OCI-LY1 (cell line): ENCODE data around the gene SH3PXD2A.

ENCODE experiments used
- H2AFZ ChIP-seq: fragments of 200-600 bp; sonication (generic), shearing (Covaris generic); 2 replicates; pipeline ENCODE4 v1.6.0; 2014; ENCODE audit warnings: antibody characterized with exemption, mild to moderate bottlenecking, low read length
- H3F3A ChIP-seq: fragments of 200-600 bp; sonication (generic), shearing (Covaris generic); 2 replicates; pipeline ENCODE4 v1.6.0; 2014; ENCODE audit warnings: mild to moderate bottlenecking, antibody characterized with exemption, low read length, moderate library complexity; ENCODE audit not compliant: insufficient read depth
- H3K27ac ChIP-seq: fragments of 200-600 bp; sonication (generic); 2 replicates; pipeline ENCODE4 v1.5.1; 2014; ENCODE audit warnings: low read length, mixed run types, mild to moderate bottlenecking, low read depth; ENCODE audit not compliant: poor library complexity, severe bottlenecking
- H3K27me3 ChIP-seq: fragments of 200-600 bp; sonication (generic); 2 replicates; pipeline ENCODE4 v1.6.0; 2014; ENCODE audit warnings: antibody characterized with exemption, mild to moderate bottlenecking, low read length, moderate library complexity; ENCODE audit not compliant: insufficient read depth
- H3K36me3 ChIP-seq: fragments of 200-600 bp; sonication (generic); 2 replicates; pipeline ENCODE4 v1.6.1; 2014; ENCODE audit warnings: mild to moderate bottlenecking, antibody characterized with exemption, low read length, moderate library complexity, mixed read lengths; ENCODE audit not compliant: insufficient read depth
- H3K4me1 ChIP-seq: fragments of 200-600 bp; sonication (generic); 2 replicates; pipeline ENCODE4 v1.5.1; 2014; ENCODE audit warnings: mild to moderate bottlenecking, low read length, moderate library complexity; ENCODE audit not compliant: insufficient read depth, severe bottlenecking
- H3K4me2 ChIP-seq: fragments of 200-600 bp; sonication (generic), shearing (Covaris generic); 2 replicates; pipeline ENCODE4 v1.6.1; 2014; ENCODE audit warnings: low read length
- H3K4me3 ChIP-seq: fragments of 200-600 bp; sonication (generic); 2 replicates; pipeline ENCODE4 v1.5.1; 2014; ENCODE audit warnings: low read length, low read depth, mild to moderate bottlenecking, mixed read lengths; ENCODE audit not compliant: poor library complexity, severe bottlenecking
- H3K79me2 ChIP-seq: fragments of 200-600 bp; shearing (Covaris generic); 2 replicates; pipeline ENCODE4 v1.6.1; 2016; ENCODE audit warnings: mixed run types, low read length, mixed read lengths; ENCODE audit not compliant: insufficient read depth
- H3K9ac ChIP-seq: fragments of 200-600 bp; sonication (generic), shearing (Covaris generic); 2 replicates; pipeline ENCODE4 v1.6.1; 2014; ENCODE audit warnings: mild to moderate bottlenecking, low read length, mixed read lengths
- H3K9me2 ChIP-seq: fragments of 200-600 bp; sonication (generic), shearing (Covaris generic); 2 replicates; pipeline ENCODE4 v1.6.1; 2014; ENCODE audit warnings: low read depth, mild to moderate bottlenecking, low read length, mixed read lengths
- H3K9me3 ChIP-seq: fragments of 200-600 bp; shearing (Covaris generic); 2 replicates; pipeline ENCODE4 v1.6.1; 2014; ENCODE audit warnings: low read length, mixed read lengths
- H4K20me1 ChIP-seq: fragments of 200-600 bp; sonication (generic), shearing (Covaris generic); 2 replicates; pipeline ENCODE4 v1.6.0; 2016; ENCODE audit warnings: mild to moderate bottlenecking, low read length; ENCODE audit not compliant: insufficient read depth
- CTCF ChIP-seq: fragments of 200-600 bp; sonication (generic), shearing (Covaris generic); IDR thresholded peaks from 2 replicates; pipeline ENCODE4 v1.5.1; 2017; ENCODE audit warnings: mild to moderate bottlenecking, antibody characterized with exemption, low read length, moderate library complexity, mixed read lengths
- EZH2 ChIP-seq: fragments of 200-600 bp; sonication (generic), shearing (Covaris generic); IDR thresholded peaks from 2 replicates; pipeline ENCODE4 v1.8.0; 2017; ENCODE audit warnings: borderline replicate concordance, mixed run types, mild to moderate bottlenecking, antibody characterized with exemption, low read length, moderate library complexity, mixed read lengths

Gene SH3PXD2A

DNA sequence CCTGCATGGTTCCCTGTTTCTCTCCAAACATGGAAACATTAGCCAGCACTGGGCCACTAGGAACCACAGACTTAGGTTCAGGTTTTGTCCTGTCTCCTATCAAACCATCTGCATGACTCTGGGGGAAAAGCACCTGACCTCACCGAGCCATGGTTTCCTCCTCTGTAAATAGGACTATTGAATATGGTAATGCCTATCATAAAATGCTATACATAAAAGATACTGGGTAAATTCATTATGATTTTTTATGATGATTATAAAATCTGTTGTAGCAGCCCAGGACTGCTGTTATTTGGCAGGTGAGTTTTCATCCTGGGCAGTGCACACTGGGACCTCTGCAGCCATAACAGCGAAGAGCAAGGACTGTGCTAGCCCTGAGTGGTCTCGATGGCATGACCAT lies 131.8 kb downstream of the SH3PXD2A start:
- Histone ChIP-seq H2AFZ (no peak overlapping the region), H3K79me2 (no peaks in the 10 kb centered on the region), H3K36me3 (no peaks in the 10 kb centered on the region), H3K4me2 (no peak overlapping the region), H3K4me1 (no peaks in the 10 kb centered on the region), H3K4me3 (no peak overlapping the region), H3K9me3 (no peaks in the 10 kb centered on the region), H3K9me2 (no peaks in the 10 kb centered on the region), H3F3A (no peaks in the 10 kb centered on the region), H3K9ac (no peak overlapping the region), H4K20me1 (no peaks in the 10 kb centered on the region), H3K27ac (no peak overlapping the region), H3K27me3 (no peaks in the 10 kb centered on the region)
- TF ChIP-seq EZH2, result no peak
- no peak for TF ChIP-seq CTCF

- Histone ChIP-seq H3K36me3 (no peaks in the 10 kb centered on the region), H3K27me3 (no peaks in the 10 kb centered on the region), H3K9me3 (no peaks in the 10 kb centered on the region), H3K4me1 (no peaks in the 10 kb centered on the region), H3K4me2 (no peak overlapping the region), H3K27ac (no peak overlapping the region), H3K79me2 (no peaks in the 10 kb centered on the region), H3K9ac (no peak overlapping the region), H4K20me1 (no peaks in the 10 kb centered on the region), H2AFZ (no peak overlapping the region), H3K4me3 (no peak overlapping the region), H3F3A (no peaks in the 10 kb centered on the region), H3K9me2 (no peaks in the 10 kb centered on the region)
- TF ChIP-seq CTCF (no peak), EZH2 (no peak)
Measured at GRCh38 chr10:103722632-103723031, 132.7 kb downstream of the SH3PXD2A start.

- Histone ChIP-seq H3K27me3 (no peaks in the 10 kb centered on the region), H3K9me3 (no peaks in the 10 kb centered on the region), H3K27ac (no peak overlapping the region), H4K20me1 (no peaks in the 10 kb centered on the region), H3F3A (no peaks in the 10 kb centered on the region), H3K4me1 (no peaks in the 10 kb centered on the region), H3K9me2 (no peaks in the 10 kb centered on the region), H3K79me2 (no peaks in the 10 kb centered on the region), H3K4me3 (no peak overlapping the region), H3K9ac (no peak overlapping the region), H3K36me3 (no peaks in the 10 kb centered on the region), H2AFZ (no peak overlapping the region), H3K4me2 (no peak overlapping the region)
- TF ChIP-seq CTCF (no peak), EZH2 (no peak)
Measured at GRCh38 chr10:103720964-103721335, 134.4 kb downstream of the SH3PXD2A start.
